Measurements from ENCODE around the gene PDE10A. TPM values are rescaled to one million over a fixed set of nuclear protein-coding genes. Genes with fewer than 3 reads are reported as not detected.

PDE10A gene
- total and polyA plus RNA-seq, 3 experiments from 2014 or later = not detected

GRCh38 chr6:165635965-165636364 is 27.1 kb downstream of the PDE10A start:
- peaks cover 2 to 9% of the 10 kb centered on the region in 2 donors for H3K27me3 Mint-ChIP-seq
- no peak overlapping the region for H3K27ac Mint-ChIP-seq
- Histone ChIP-seq H3K4me1 (ENCODE audit: insufficient read depth, low read length) (no peaks in the 10 kb centered on the region), H3K9me3 (ENCODE audit: low read length) (no peaks in the 10 kb centered on the region), H3K27ac (ENCODE audit: low read depth, low read length) (no peak overlapping the region), H3K27me3 (ENCODE audit: insufficient read depth, low read length, poor library complexity, severe bottlenecking) (no peaks in the 10 kb centered on the region), H3K36me3 (ENCODE audit: insufficient read depth, low read length) (no peaks in the 10 kb centered on the region), H3K4me3 (ENCODE audit: low read length) (no peak overlapping the region)
- no peak overlapping the region for H3K4me3 Mint-ChIP-seq
- CTCF ChIA-PET = no interaction called here
- H3K36me3 Mint-ChIP-seq = no peaks in the 10 kb centered on the region
- no peaks in the 10 kb centered on the region for H3K4me1 Mint-ChIP-seq
- DNase-seq = no peak
- H3K9me3 Mint-ChIP-seq = peaks cover 0 to 7% (median 0%) of the 10 kb centered on the region in 5 donors
- POLR2A ChIA-PET = no interaction called here

GRCh38 chr6:165634101-165634880 is 28.8 kb downstream of the PDE10A start:
- no peak overlapping the region for H3K4me3 ChIP-seq (ENCODE audit: low read length)
- no peaks in the 10 kb centered on the region for H3K27me3 ChIP-seq (ENCODE audit: insufficient read depth, low read length, poor library complexity, severe bottlenecking)
- no peaks in the 10 kb centered on the region for H3K36me3 ChIP-seq (ENCODE audit: insufficient read depth, low read length)
- peaks cover 4 to 9% of the 10 kb centered on the region in 2 donors for H3K27me3 Mint-ChIP-seq
- DNase-seq = no peak
- H3K4me1 ChIP-seq (ENCODE audit: insufficient read depth, low read length) = no peaks in the 10 kb centered on the region
- H3K4me3 Mint-ChIP-seq = no peak overlapping the region
- no peak overlapping the region for H3K27ac ChIP-seq (ENCODE audit: low read depth, low read length)
- H3K36me3 Mint-ChIP-seq = no peaks in the 10 kb centered on the region
- POLR2A ChIA-PET = no interaction called here
- peaks cover 0 to 7% (median 3%) of the 10 kb centered on the region in 5 donors for H3K9me3 Mint-ChIP-seq
- H3K4me1 Mint-ChIP-seq = no peaks in the 10 kb centered on the region
- CTCF ChIA-PET = no interaction called here
- no peaks in the 10 kb centered on the region for H3K9me3 ChIP-seq (ENCODE audit: low read length)
- no peak overlapping the region for H3K27ac Mint-ChIP-seq

DNA sequence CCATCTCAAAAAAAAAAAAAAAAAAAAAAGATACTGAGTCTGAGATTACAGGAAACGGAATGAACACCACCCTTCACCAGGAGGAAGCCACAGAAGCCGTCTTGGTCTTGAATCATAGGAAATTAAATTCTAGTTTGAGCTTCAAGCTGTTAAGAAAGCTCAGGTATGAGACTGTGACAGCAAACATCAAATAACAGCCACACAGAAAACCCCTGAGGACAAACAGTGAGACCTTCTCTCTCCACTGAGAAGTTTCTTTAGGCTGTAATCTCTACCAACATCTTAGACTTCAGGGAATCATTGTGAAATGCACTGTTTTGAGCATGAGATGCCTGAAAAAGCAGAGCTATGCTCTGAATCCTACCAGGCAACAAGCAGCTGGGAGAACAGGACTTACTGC is 30.8 kb downstream of the PDE10A start:
- Histone ChIP-seq H3K4me3 (ENCODE audit: low read length) (no peak overlapping the region), H3K27me3 (ENCODE audit: insufficient read depth, low read length, poor library complexity, severe bottlenecking) (no peaks in the 10 kb centered on the region), H3K27ac (ENCODE audit: low read depth, low read length) (no peak overlapping the region), H3K9me3 (ENCODE audit: low read length) (no peaks in the 10 kb centered on the region), H3K4me1 (ENCODE audit: insufficient read depth, low read length) (no peaks in the 10 kb centered on the region), H3K36me3 (ENCODE audit: insufficient read depth, low read length) (no peaks in the 10 kb centered on the region)
- H3K4me3 Mint-ChIP-seq = no peak overlapping the region
- ChIA-PET CTCF (no interaction called here), POLR2A (no interaction called here)
- no peaks in the 10 kb centered on the region for H3K36me3 Mint-ChIP-seq
- peaks cover 4 to 9% of the 10 kb centered on the region in 2 donors for H3K27me3 Mint-ChIP-seq
- DNase-seq = no peak
- no peak overlapping the region for H3K27ac Mint-ChIP-seq
- peaks cover 0 to 5% (median 2%) of the 10 kb centered on the region in 5 donors for H3K9me3 Mint-ChIP-seq
- H3K4me1 Mint-ChIP-seq = no peaks in the 10 kb centered on the region

- CTCF ChIA-PET = no interaction called here
- H3K36me3 Mint-ChIP-seq = no peaks in the 10 kb centered on the region
- H3K4me1 Mint-ChIP-seq = no peaks in the 10 kb centered on the region
- peaks cover 0 to 5% (median 2%) of the 10 kb centered on the region in 5 donors for H3K9me3 Mint-ChIP-seq
- DNase-seq = no peak
- Histone ChIP-seq H3K36me3 (ENCODE audit: insufficient read depth, low read length) (no peaks in the 10 kb centered on the region), H3K4me3 (ENCODE audit: low read length) (no peak overlapping the region), H3K4me1 (ENCODE audit: insufficient read depth, low read length) (no peaks in the 10 kb centered on the region), H3K27me3 (ENCODE audit: insufficient read depth, low read length, poor library complexity, severe bottlenecking) (no peaks in the 10 kb centered on the region), H3K9me3 (ENCODE audit: low read length) (no peaks in the 10 kb centered on the region), H3K27ac (ENCODE audit: low read depth, low read length) (no peak overlapping the region)
- H3K27ac Mint-ChIP-seq = no peak overlapping the region
- H3K27me3 Mint-ChIP-seq = peaks cover 4 to 9% of the 10 kb centered on the region in 2 donors
- POLR2A ChIA-PET = no interaction called here
- H3K4me3 Mint-ChIP-seq = no peak overlapping the region
Observed at GRCh38 chr6:165630544-165630953, 32.5 kb downstream of the PDE10A start.

DNA sequence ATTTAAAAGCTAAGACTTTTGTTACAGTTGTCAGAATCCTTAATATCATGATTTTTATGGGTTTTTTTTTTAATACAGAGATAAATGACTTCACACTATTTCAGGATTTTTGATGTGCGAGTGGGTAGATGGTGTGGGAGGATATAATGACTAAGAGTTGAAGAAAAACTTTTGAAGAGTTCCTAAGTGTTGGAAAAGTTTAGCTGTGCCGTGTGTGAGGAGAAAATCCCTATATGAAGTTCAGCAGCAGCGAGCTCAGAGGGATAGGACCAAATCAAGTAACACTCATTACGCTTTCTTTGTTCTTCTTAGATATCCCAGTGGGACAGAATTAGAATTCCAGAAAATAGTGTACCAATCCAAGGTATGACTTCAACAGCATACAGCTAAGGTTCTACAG is 34.1 kb downstream of the PDE10A start:
- POLR2A ChIA-PET = no interaction called here
- DNase-seq = no peak
- H3K4me3 ChIP-seq (ENCODE audit: low read length) = no peak overlapping the region
- peaks cover 0 to 6% (median 3%) of the 10 kb centered on the region in 5 donors for H3K9me3 Mint-ChIP-seq
- H3K36me3 Mint-ChIP-seq = no peaks in the 10 kb centered on the region
- no peaks in the 10 kb centered on the region for H3K4me1 ChIP-seq (ENCODE audit: insufficient read depth, low read length)
- H3K9me3 ChIP-seq (ENCODE audit: low read length) = no peaks in the 10 kb centered on the region
- peaks cover under 1 to 2% of the 10 kb centered on the region in 2 donors for H3K27me3 Mint-ChIP-seq
- no peaks in the 10 kb centered on the region for H3K27me3 ChIP-seq (ENCODE audit: insufficient read depth, low read length, poor library complexity, severe bottlenecking)
- no peak overlapping the region for H3K27ac ChIP-seq (ENCODE audit: low read depth, low read length)
- CTCF ChIA-PET = no interaction called here
- H3K4me1 Mint-ChIP-seq = no peaks in the 10 kb centered on the region
- H3K36me3 ChIP-seq (ENCODE audit: insufficient read depth, low read length) = no peaks in the 10 kb centered on the region
- no peak overlapping the region for H3K27ac Mint-ChIP-seq
- no peak overlapping the region for H3K4me3 Mint-ChIP-seq

DNA sequence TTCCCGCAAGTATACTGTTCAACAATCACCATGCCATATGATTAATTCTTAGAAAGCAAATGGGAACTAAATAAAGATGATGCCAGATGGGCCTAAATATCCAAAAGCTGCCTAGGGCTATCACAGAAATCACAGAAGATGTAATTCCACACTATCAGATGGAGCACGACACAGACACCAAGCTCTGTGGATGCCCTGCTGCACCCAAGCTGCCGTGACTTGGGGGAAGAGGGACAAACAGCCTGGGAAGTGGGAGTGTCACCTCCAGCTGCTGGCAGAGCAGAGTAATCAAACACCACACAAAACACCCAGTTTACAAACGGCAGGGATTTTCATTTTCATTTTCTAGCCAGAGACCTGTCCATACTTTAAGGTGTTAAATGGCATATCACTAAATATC is 35.7 kb downstream of the PDE10A start:
- Mint-ChIP-seq H3K9me3 (peaks cover 0 to 6% (median 6%) of the 10 kb centered on the region in 5 donors), H3K4me3 (no peak overlapping the region), H3K36me3 (no peaks in the 10 kb centered on the region), H3K27me3 (peaks cover 0 to 4% of the 10 kb centered on the region in 2 donors), H3K27ac (no peak overlapping the region), H3K4me1 (no peaks in the 10 kb centered on the region)
- ChIA-PET CTCF (no interaction called here), POLR2A (no interaction called here)
- DNase-seq = no peak
- no peaks in the 10 kb centered on the region for H3K27me3 ChIP-seq (ENCODE audit: insufficient read depth, low read length, poor library complexity, severe bottlenecking)
- no peak overlapping the region for H3K27ac ChIP-seq (ENCODE audit: low read depth, low read length)
- H3K4me1 ChIP-seq (ENCODE audit: insufficient read depth, low read length) = no peaks in the 10 kb centered on the region
- H3K36me3 ChIP-seq (ENCODE audit: insufficient read depth, low read length) = no peaks in the 10 kb centered on the region
- no peak overlapping the region for H3K4me3 ChIP-seq (ENCODE audit: low read length)
- H3K9me3 ChIP-seq (ENCODE audit: low read length) = no peaks in the 10 kb centered on the region

GRCh38 chr6:165626711-165627110 is 36.3 kb downstream of the PDE10A start:
- Histone ChIP-seq H3K9me3 (ENCODE audit: low read length) (no peaks in the 10 kb centered on the region), H3K4me1 (ENCODE audit: insufficient read depth, low read length) (no peaks in the 10 kb centered on the region), H3K36me3 (ENCODE audit: insufficient read depth, low read length) (no peaks in the 10 kb centered on the region), H3K27ac (ENCODE audit: low read depth, low read length) (no peak overlapping the region), H3K27me3 (ENCODE audit: insufficient read depth, low read length, poor library complexity, severe bottlenecking) (no peaks in the 10 kb centered on the region), H3K4me3 (ENCODE audit: low read length) (no peak overlapping the region)
- H3K4me3 Mint-ChIP-seq = no peak overlapping the region
- peaks cover 0 to 4% of the 10 kb centered on the region in 2 donors for H3K27me3 Mint-ChIP-seq
- CTCF ChIA-PET = no interaction called here
- no peak overlapping the region for H3K27ac Mint-ChIP-seq
- peaks cover 0 to 6% (median 6%) of the 10 kb centered on the region in 5 donors for H3K9me3 Mint-ChIP-seq
- no peaks in the 10 kb centered on the region for H3K4me1 Mint-ChIP-seq
- POLR2A ChIA-PET = no interaction called here
- DNase-seq = no peak
- no peaks in the 10 kb centered on the region for H3K36me3 Mint-ChIP-seq

DNA sequence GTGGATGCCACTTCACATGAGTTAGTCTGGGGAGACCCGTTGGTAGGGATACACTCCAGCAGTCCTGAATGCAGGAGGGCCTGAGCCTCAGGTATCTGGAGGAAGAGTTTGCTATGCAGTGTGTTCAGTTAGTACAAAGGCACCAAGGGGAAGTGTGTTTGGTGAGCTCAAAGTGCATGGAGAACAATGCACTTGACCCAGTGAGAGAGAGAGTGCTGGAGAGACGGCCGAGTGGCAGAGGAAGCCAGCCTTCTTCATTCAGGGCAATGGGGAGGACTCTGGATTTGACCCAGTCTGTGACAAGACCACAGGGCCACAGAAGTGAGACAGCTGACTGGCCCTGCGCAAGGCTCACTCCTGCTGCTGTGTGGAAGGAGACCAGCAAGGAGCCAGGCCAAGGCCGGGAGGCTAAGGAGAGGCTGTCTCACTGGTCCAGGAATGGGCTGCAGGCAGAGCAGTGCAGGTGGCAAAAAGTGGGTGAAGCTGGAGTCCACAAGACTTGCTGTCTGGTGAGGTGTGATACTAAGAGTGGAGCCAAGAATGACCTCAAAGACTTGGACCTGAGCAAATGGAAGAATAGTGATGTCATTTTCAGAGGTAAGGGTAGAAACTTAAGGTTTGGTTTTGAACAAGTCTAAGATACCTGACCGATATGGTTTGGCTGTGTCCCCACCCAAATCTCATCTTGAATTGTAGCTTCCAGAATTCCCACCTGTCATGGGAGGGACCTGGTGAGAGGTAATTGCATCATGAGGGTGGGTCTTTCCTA is 38.0 kb downstream of the PDE10A start:
- H3K4me3 ChIP-seq (ENCODE audit: low read length) = no peak overlapping the region
- Mint-ChIP-seq H3K27ac (no peak overlapping the region), H3K27me3 (peaks cover 0 to 2% of the 10 kb centered on the region in 2 donors), H3K4me3 (no peak overlapping the region), H3K4me1 (no peaks in the 10 kb centered on the region), H3K9me3 (peaks cover 0 to 6% (median 5%) of the 10 kb centered on the region in 5 donors), H3K36me3 (no peaks in the 10 kb centered on the region)
- DNase-seq = no peak
- ChIA-PET POLR2A (no interaction called here), CTCF (no interaction called here)
- no peaks in the 10 kb centered on the region for H3K9me3 ChIP-seq (ENCODE audit: low read length)
- no peaks in the 10 kb centered on the region for H3K36me3 ChIP-seq (ENCODE audit: insufficient read depth, low read length)
- H3K27me3 ChIP-seq (ENCODE audit: insufficient read depth, low read length, poor library complexity, severe bottlenecking) = no peaks in the 10 kb centered on the region
- H3K27ac ChIP-seq (ENCODE audit: low read depth, low read length) = no peak overlapping the region
- no peaks in the 10 kb centered on the region for H3K4me1 ChIP-seq (ENCODE audit: insufficient read depth, low read length)

Measured in CD8-positive, alpha-beta memory T cell (primary cell).